Mucosa of stomach (tissue), 1 donor: ENCODE data around the gene DMKN.

ENCODE experiments used
- H3K27me3 ChIP-seq: one replicate; pipeline ENCODE4 v1.7.0; 2013; ENCODE audit warnings: mild to moderate bottlenecking, low read length; ENCODE audit not compliant: control insufficient read depth, insufficient read depth
- H3K36me3 ChIP-seq: one replicate; pipeline ENCODE4 v1.7.0; 2013; ENCODE audit warnings: low read length; ENCODE audit not compliant: control insufficient read depth, insufficient read depth
- H3K4me1 ChIP-seq: one replicate; pipeline ENCODE4 v1.7.0; 2013; ENCODE audit warnings: mild to moderate bottlenecking, low read length; ENCODE audit not compliant: control insufficient read depth, insufficient read depth
- H3K4me3 ChIP-seq: one replicate; pipeline ENCODE4 v1.7.0; 2013; ENCODE audit warnings: low read length
- H3K9ac ChIP-seq: one replicate; pipeline ENCODE4 v1.7.0; 2013; ENCODE audit warnings: mild to moderate bottlenecking, low read length, moderate library complexity
- H3K9me3 ChIP-seq: one replicate; pipeline ENCODE4 v1.7.0; 2013; ENCODE audit warnings: mild to moderate bottlenecking, low read length, moderate library complexity; ENCODE audit not compliant: control insufficient read depth
- donor health status: Pancreatic carcinoma.

DMKN gene

DNA sequence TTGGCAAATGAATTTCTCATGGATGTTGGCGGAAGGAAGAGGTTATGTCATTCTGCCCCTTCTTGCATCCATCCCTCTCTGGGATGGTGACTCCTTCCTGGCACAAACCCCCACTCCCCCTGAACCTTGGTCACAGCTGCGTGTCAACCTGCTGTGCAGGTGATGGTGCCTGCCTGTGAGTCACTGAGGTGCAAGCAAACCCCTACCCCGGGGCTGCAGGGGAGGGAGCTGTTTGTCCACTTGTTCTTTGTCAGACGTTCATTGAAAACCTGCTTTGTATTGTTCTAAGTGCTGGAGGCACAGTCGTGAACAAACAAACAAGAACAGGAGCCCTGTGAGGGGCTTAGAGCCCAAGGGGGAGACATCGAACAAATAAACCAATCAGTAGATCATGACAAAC lies 17.8 kb upstream of the DMKN start:
- H3K27me3 ChIP-seq: peaks cover 43% of the 10 kb centered on the region
- H3K4me3 ChIP-seq: no peak overlapping the region
- no peaks in the 10 kb centered on the region for H3K4me1 ChIP-seq
- H3K36me3 ChIP-seq: no peaks in the 10 kb centered on the region
- no peak overlapping the region for H3K9ac ChIP-seq
- H3K9me3 ChIP-seq: no peaks in the 10 kb centered on the region

DNA sequence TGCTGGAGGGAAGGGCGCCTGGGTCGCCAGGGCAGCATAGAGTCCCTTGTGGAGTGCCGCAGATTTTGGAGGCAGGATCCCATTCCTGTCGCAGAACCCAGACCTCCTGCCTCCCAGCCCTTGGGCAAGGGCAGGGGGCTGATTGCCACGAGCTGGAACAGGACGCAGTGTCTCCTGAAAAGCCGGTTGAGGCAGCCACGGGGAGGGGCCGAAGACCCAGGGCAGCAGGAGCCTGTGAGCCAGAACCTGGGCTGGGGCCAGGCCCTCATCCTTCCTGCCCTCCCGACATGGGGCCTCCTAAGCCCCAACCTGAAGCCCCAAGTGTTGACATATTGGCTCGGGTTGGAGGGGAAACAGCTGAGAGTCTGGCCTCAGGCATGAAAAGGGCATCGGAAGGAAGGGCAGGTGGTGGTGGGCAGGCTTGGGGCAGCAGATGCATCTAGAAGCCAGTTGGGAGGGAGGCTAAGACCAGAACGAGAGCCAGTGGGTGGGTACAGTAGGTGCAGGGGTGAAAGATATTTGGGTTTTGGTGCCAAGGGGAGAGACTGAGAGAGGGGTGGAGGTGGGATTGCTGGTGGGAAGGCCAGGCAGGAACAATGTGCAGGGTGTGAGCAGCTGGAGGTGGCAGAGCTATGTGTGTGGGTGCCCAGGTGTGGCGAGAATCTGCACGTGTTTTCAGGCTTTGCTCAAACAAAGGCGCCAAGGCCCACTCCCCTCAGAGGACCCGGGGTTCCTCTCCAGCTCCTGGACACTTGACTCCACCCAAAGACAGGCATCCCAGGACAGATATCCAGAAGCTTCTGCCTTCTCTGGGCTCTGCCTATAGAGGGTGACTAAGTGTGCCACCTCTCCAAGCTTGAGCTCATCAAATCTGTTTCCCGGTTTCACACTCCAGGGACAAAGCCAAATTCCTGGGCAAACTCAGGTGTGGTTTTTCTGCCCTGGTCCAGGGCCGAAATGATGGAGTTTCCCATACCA lies 16.1 kb upstream of the DMKN start:
- H3K9ac ChIP-seq: no peak overlapping the region
- H3K27me3 ChIP-seq: peaks cover 39% of the 10 kb centered on the region
- no peaks in the 10 kb centered on the region for H3K9me3 ChIP-seq
- no peaks in the 10 kb centered on the region for H3K36me3 ChIP-seq
- H3K4me1 ChIP-seq: no peaks in the 10 kb centered on the region
- H3K4me3 ChIP-seq: no peak overlapping the region

DNA sequence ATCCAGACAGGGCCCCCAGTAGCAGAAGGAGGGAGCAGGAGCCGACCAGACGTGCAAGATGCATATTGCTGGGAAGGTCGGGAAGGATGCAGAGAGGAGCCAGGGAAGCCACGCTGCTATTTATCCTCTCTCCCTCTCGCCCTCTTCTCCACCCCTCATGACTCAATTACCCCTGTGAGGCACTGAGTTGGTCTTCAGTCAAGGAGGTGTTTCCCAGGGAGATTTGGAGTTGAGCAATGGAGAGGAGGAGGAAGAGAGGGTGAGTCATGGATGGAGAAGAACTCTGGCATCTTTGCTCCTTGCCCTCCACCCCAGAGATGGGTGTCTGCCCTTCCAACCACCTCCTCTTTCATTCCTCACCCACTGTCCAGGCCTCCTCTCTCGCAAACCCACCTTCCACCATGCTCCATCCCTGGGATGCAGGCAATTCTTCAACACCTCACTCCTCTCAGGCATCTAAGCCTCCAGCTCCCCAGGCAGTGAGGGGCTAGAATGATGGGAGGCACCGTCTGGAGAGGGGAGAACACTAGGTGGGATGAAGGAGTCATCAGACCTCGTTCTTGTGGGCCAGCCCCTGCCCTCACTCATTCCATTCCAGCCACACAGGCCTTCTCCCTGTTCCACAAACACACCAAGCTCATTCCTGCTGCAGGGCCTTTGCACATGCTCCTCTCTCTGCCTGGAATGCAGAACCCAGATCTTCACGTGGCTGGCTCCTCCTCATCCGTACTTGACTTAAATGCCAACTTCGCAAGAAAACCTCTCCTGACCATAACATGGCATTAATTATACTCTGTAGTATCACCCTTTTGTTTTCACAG lies 15.0 kb upstream of the DMKN start, which contains the start of gene SBSN:
Gene SBSN (minus strand): TSS at position 94 of the 821 bp plus-strand sequence. CDS start 30 bp downstream, at position 64.
- H3K9me3 ChIP-seq: no peaks in the 10 kb centered on the region
- H3K27me3 ChIP-seq: peaks cover 28% of the 10 kb centered on the region
- H3K4me3 ChIP-seq: no peak within 1 kb of the TSS
- no peak within 1 kb of the TSS for H3K9ac ChIP-seq
- no peaks in the 10 kb centered on the region for H3K36me3 ChIP-seq
- H3K4me1 ChIP-seq: no peaks in the 10 kb centered on the region

DNA sequence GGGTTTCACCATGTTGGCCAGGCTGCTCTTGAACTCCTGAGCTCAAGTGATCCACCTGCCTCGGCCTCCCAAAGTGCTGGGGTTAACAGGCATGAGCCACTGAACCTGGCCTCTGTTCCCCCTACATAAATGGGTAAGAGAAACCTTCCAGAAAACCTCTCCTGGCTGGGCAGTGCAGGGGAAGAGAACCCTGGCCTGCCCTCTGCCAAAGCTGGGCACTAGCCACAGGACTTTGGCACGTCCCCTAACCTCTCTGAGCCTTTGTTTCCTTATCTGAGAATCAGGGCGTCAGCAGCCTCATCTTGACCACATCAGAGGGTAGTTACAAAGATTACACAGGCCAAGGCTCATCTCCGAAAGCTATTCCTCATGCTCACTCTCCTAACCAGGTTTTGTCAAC lies 12.4 kb upstream of the DMKN start:
- H3K4me1 ChIP-seq: no peaks in the 10 kb centered on the region
- no peaks in the 10 kb centered on the region for H3K36me3 ChIP-seq
- no peaks in the 10 kb centered on the region for H3K9me3 ChIP-seq
- no peak overlapping the region for H3K9ac ChIP-seq
- H3K27me3 ChIP-seq: peaks cover 7% of the 10 kb centered on the region
- no peak overlapping the region for H3K4me3 ChIP-seq

DNA sequence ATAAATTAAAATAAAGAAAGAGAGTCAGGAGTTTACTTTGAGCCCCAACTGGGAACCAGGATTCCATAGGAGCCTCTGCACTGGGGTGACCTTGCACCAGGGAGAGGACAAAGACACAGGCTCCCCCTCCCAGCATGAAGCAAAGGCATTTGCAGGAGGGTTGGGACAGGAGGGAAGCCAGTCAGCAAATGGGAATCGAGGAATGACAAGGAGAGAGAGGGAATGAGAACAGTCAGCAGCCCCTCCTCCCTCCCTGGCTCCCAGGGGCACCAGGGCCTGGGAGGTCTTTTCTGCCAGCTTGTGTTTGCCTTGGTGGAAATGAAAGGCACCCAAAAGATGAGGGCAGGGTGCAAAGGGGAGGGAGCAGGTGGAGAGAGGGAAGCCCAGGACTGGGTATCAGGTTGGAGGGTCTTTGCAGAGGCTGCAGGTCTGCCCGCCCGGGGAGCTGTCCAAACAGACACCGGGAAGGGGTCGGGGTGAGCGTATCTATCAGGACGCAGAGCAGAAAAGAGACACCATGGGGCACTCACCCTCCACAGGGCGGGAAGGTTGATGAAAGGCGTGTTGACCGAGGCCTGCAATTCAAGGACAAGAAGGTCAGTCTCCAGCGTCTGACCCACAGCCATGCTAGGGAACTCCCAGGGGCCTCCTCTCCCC lies 10.9 kb upstream of the DMKN start:
- Histone ChIP-seq H3K9ac (no peak overlapping the region), H3K27me3 (no peaks in the 10 kb centered on the region), H3K9me3 (no peaks in the 10 kb centered on the region), H3K36me3 (no peaks in the 10 kb centered on the region), H3K4me3 (no peak overlapping the region), H3K4me1 (no peaks in the 10 kb centered on the region)

DNA sequence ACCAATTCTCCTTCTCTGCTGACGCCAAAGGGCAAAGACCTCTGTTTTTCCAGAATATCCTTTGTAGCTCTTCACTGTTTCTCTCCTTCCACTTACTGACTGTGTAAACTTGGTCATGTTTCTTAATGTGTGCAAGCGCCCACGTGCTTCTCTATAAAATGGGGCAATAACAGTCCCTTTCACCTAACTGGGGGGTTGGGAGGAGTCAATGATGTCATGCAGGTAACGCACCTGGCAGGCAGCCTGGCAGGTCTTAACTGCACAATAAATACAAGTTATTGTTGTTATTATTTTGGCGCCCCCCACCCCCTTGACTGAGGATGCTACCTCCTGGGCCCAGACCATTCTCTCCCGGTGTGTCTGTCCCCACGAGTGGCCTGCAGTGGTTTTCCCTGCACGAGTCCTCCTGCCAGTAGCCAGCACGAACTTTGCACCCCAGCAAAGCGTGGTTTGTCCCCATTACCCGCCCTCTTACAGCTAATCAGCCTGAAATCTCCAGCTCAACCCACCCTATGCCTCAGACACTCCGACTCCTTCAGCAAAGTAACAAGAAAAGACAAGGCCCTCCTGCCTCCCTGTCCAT lies 9.4 kb upstream of the DMKN start:
- no peaks in the 10 kb centered on the region for H3K36me3 ChIP-seq
- no peak overlapping the region for H3K9ac ChIP-seq
- no peaks in the 10 kb centered on the region for H3K9me3 ChIP-seq
- no peaks in the 10 kb centered on the region for H3K27me3 ChIP-seq
- H3K4me1 ChIP-seq: no peaks in the 10 kb centered on the region
- H3K4me3 ChIP-seq: no peak overlapping the region

DNA sequence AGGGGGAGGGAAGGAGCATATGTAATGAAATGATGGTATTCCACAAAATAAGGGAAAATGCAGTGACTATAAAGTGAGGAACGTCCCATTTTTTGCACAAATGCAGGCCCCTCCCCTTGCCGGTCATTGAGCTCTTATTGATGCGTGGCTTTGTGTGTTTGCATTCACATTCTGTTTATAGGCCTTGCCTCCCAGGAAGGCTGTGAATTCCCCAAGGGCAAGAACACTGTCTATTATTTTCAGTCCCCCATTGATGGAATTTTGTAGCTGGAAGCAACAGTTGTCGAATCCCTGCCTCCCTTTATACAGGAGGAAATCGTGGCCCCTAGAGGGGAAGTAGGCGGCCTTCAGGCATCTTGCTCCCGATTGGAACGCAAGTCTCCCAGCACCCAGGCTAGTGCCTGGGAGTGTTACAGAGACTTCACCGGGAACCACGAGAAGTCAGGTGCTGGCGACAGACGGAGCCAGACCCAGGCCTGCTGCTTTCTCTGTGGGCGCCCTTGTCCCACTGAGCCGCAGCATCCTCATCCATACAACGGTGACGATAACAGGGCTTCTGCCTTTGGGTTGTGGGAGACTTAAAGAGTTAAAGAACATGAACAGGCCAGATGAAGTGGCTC lies 7.8 kb upstream of the DMKN start:
- Histone ChIP-seq H3K9me3 (no peaks in the 10 kb centered on the region), H3K27me3 (no peaks in the 10 kb centered on the region), H3K4me1 (no peaks in the 10 kb centered on the region), H3K36me3 (no peaks in the 10 kb centered on the region), H3K9ac (no peak overlapping the region), H3K4me3 (no peak overlapping the region)

DNA sequence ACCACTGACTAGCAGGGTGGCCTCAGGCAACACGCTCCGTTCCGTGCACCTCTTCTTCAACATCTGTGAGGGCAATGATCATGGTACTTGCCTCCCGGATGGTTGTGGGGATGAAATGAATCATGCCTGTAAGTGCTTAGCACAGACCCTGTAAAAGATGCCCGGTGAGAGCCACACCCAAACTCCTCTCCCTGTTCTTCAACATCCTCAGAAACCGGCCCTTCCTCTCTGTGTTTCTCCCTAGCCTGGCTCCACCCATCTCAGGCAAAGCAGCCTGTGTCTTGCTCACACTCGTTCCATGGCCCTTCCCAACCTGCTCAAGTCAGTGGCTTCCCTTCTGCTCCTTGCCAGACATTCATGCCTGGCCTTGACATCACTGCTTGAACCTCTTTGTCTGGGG lies 5.8 kb upstream of the DMKN start:
- H3K4me1 ChIP-seq: peaks cover under 1% of the 10 kb centered on the region
- no peaks in the 10 kb centered on the region for H3K9me3 ChIP-seq
- H3K4me3 ChIP-seq: no peak overlapping the region
- no peak overlapping the region for H3K9ac ChIP-seq
- H3K36me3 ChIP-seq: no peaks in the 10 kb centered on the region
- H3K27me3 ChIP-seq: no peaks in the 10 kb centered on the region

DNA sequence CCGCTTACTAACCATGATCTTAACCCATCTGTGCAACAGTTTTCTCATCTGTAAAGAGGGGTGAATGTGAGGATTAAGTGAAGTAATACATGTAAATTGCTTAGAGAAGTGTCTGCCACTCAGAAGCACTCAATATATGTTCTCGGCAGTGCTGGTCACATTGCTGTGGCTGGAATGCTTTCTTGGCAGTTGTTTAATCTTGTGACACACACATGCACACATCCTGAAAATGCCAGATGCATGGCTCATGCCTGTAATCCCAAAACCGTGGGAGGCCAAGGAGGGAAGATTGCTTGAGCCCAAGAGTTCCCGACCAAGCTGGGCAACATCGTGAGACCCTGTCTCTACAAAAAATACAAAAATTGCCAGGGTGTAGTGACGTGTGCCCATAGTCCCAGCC lies 4.9 kb upstream of the DMKN start:
- Histone ChIP-seq H3K27me3 (peaks cover 6% of the 10 kb centered on the region), H3K4me1 (peaks cover 5% of the 10 kb centered on the region), H3K4me3 (no peak overlapping the region), H3K36me3 (no peaks in the 10 kb centered on the region), H3K9ac (no peak overlapping the region), H3K9me3 (no peaks in the 10 kb centered on the region)

DNA sequence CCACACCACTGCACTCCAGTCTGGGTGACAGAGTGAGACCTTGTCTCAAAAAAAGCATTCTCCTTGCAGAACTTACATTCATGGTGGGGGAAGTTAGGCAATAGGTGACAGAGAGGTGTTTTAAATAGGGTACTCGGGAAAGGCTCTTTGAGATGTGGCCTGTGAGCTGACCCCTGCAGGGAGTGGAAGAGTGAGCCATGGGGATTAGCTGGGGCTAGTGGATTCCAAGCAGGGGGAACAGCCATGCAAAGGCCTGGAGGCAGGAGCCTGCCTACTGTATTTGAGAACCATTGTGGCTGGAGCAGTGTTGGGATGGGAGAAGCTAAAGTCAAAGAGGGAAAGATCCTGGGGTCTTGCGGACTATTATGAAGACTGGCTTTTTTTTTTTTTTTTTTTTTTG lies 3.9 kb upstream of the DMKN start:
- Histone ChIP-seq H3K9me3 (no peaks in the 10 kb centered on the region), H3K4me1 (peaks cover 5% of the 10 kb centered on the region), H3K9ac (no peak overlapping the region), H3K4me3 (no peak overlapping the region), H3K27me3 (peaks cover 11% of the 10 kb centered on the region), H3K36me3 (no peaks in the 10 kb centered on the region)

DNA sequence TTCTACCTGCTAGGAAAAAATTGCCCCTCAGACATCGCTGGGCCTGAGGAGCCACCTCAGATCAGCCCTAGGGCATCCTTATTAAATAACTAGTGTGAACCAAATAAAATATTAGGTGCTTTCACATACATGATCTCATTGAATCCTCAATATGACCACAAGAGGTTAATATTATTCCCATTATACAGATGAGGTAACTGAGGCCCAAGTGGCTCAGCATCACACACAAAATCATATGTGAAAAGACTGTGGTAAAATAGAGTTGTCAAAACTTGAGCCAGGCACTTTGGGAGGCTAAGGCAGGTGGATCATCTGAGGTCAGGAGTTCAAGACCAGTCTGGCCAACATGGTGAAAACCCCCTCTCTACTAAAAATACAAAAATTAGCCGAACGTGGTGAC lies 2.9 kb upstream of the DMKN start:
- Histone ChIP-seq H3K9ac (no peak overlapping the region), H3K27me3 (peaks cover 15% of the 10 kb centered on the region), H3K4me1 (peaks cover 5% of the 10 kb centered on the region), H3K4me3 (no peak overlapping the region), H3K36me3 (no peaks in the 10 kb centered on the region), H3K9me3 (no peaks in the 10 kb centered on the region)
